ENCODE data around the gene DTNA.
"Not testable (repeated sequence)": the region's sequence is repeated elsewhere in the genome, so short reads cannot be mapped to it uniquely, and the experiment has no call there.

Gene DTNA

GRCh38 chr18:34913837-34914661 lies 204.0 kb downstream of the DTNA start:
- TF ChIP-seq CTCF (IDR thresholded peaks at IDR 0.05; ENCODE audit: control insufficient read depth, insufficient read depth, low read depth, low read length, missing control alignments), result no peak
- H3K4me3 ChIP-seq (ENCODE audit: control insufficient read depth, low read depth, low read length), result no peak overlapping the region
- DNase-seq (ENCODE audit: low read depth), result no peak

- DNase-seq (ENCODE audit: low read depth), result no peak
- H3K4me3 ChIP-seq (ENCODE audit: control insufficient read depth, low read depth, low read length), result no peak overlapping the region
- TF ChIP-seq CTCF (IDR thresholded peaks at IDR 0.05; ENCODE audit: control insufficient read depth, insufficient read depth, low read depth, low read length, missing control alignments), result no peak
Measured at GRCh38 chr18:34915046-34915445, 204.9 kb downstream of the DTNA start.

GRCh38 chr18:34916539-34916938 lies 206.4 kb downstream of the DTNA start:
- not testable (repeated sequence) for H3K4me3 ChIP-seq (ENCODE audit: control insufficient read depth, low read depth, low read length); DNase-seq (ENCODE audit: low read depth)

- TF ChIP-seq CTCF (IDR thresholded peaks at IDR 0.05; ENCODE audit: control insufficient read depth, insufficient read depth, low read depth, low read length, missing control alignments), result no peak
- H3K4me3 ChIP-seq (ENCODE audit: control insufficient read depth, low read depth, low read length), result no peak overlapping the region
- no peak for DNase-seq (ENCODE audit: low read depth)
Measured at GRCh38 chr18:34918856-34919255, 208.8 kb downstream of the DTNA start.

GRCh38 chr18:34921226-34921625 lies 211.1 kb downstream of the DTNA start:
- DNase-seq (ENCODE audit: low read depth), result no peak
- no peak for TF ChIP-seq CTCF (IDR thresholded peaks at IDR 0.05; ENCODE audit: control insufficient read depth, insufficient read depth, low read depth, low read length, missing control alignments)
- H3K4me3 ChIP-seq (ENCODE audit: control insufficient read depth, low read depth, low read length), result no peak overlapping the region

GRCh38 chr18:34921811-34922385 lies 211.8 kb downstream of the DTNA start:
- DNase-seq (ENCODE audit: low read depth), result no peak
- no peak for TF ChIP-seq CTCF (IDR thresholded peaks at IDR 0.05; ENCODE audit: control insufficient read depth, insufficient read depth, low read depth, low read length, missing control alignments)

GRCh38 chr18:34922594-34922993 lies 212.5 kb downstream of the DTNA start:
- not testable (repeated sequence) for DNase-seq (ENCODE audit: low read depth); H3K4me3 ChIP-seq (ENCODE audit: control insufficient read depth, low read depth, low read length)

More at GRCh38 chr18:34921811-34922385, 211.8 kb downstream of the DTNA start:
- no peak overlapping the region for H3K4me3 ChIP-seq (ENCODE audit: control insufficient read depth, low read depth, low read length)
